HEK293 (cell line): Measurements from ENCODE around the gene C4orf17.

Experiments
- ATF2 ChIP-seq: fragments of 450-650 bp; formaldehyde crosslinking; IDR thresholded peaks from 2 replicates; pipeline ENCODE4 v1.5.1; 2016; ENCODE audit warnings: missing biosample characterization, missing genetic modification characterization, low read depth
- BCL11B ChIP-seq: fragments of 450-650 bp; formaldehyde crosslinking; IDR thresholded peaks from 2 replicates; pipeline ENCODE4 v1.5.1; 2016; ENCODE audit warnings: low read depth, missing biosample characterization, missing genetic modification characterization
- INSM2 ChIP-seq: fragments of 450-650 bp; formaldehyde crosslinking; IDR thresholded peaks from 2 replicates; pipeline ENCODE4 v1.5.1; 2016; ENCODE audit warnings: missing biosample characterization, missing genetic modification characterization
- KLF7 ChIP-seq: fragments of 450-650 bp; formaldehyde crosslinking; IDR thresholded peaks from 2 replicates; pipeline ENCODE4 v1.5.1; 2016; ENCODE audit warnings: missing biosample characterization, missing genetic modification characterization, borderline replicate concordance
- MEIS1 ChIP-seq: sonication (generic); formaldehyde crosslinking; IDR thresholded peaks from 2 replicates; pipeline ENCODE4 v1.8.1; 2022; ENCODE audit warnings: missing genetic modification reagents, mild to moderate bottlenecking, borderline replicate concordance
- PRDM1 ChIP-seq: fragments of 450-650 bp; formaldehyde crosslinking; IDR thresholded peaks from 2 replicates; pipeline ENCODE4; 2016; ENCODE audit warnings: missing biosample characterization, missing genetic modification characterization
- SALL2 ChIP-seq: fragments of 450-650 bp; formaldehyde crosslinking; IDR thresholded peaks from 2 replicates; pipeline ENCODE4 v1.5.0; 2017; ENCODE audit warnings: missing biosample characterization, mild to moderate bottlenecking, missing genetic modification characterization, borderline replicate concordance
- TRIM28 ChIP-seq: IDR thresholded peaks from 2 replicates; pipeline ENCODE4 v1.6.1; 2011; ENCODE audit warnings: low read length, control low read depth, borderline replicate concordance
- ZBTB1 ChIP-seq: fragments of 450-650 bp; formaldehyde crosslinking; IDR thresholded peaks from 2 replicates; pipeline ENCODE4 v1.5.1; 2016; ENCODE audit warnings: missing biosample characterization, missing genetic modification characterization
- ZBTB26 ChIP-seq: fragments of 450-650 bp; formaldehyde crosslinking; optimal IDR thresholded peaks from 2 replicates; pipeline ENCODE3; 2016; ENCODE audit warnings: missing biosample characterization, mild to moderate bottlenecking, missing genetic modification characterization
- ZFHX2 ChIP-seq: fragments of 450-650 bp; formaldehyde crosslinking; conservative IDR thresholded peaks from 2 replicates; pipeline ENCODE4 v1.5.1; 2016; ENCODE audit warnings: missing biosample characterization, missing genetic modification characterization
- ZFP69B ChIP-seq: fragments of 450-650 bp; formaldehyde crosslinking; IDR thresholded peaks from 2 replicates; pipeline ENCODE4 v1.5.1; 2016; ENCODE audit warnings: missing biosample characterization, missing genetic modification characterization
- ZIC2 ChIP-seq: fragments of 450-650 bp; formaldehyde crosslinking; IDR thresholded peaks from 2 replicates; pipeline ENCODE4 v1.5.1; 2016; ENCODE audit warnings: missing biosample characterization, missing genetic modification characterization
- ZNF202 ChIP-seq: fragments of 450-650 bp; formaldehyde crosslinking; IDR thresholded peaks from 2 replicates; pipeline ENCODE4 v1.5.1; 2016; ENCODE audit warnings: missing biosample characterization, missing genetic modification characterization, borderline replicate concordance
- ZNF214 ChIP-seq: fragments of 450-650 bp; formaldehyde crosslinking; IDR thresholded peaks from 2 replicates; pipeline ENCODE4 v1.5.1; 2017; ENCODE audit warnings: missing biosample characterization, mild to moderate bottlenecking, missing genetic modification characterization, borderline replicate concordance
- ZNF398 ChIP-seq: fragments of 450-650 bp; formaldehyde crosslinking; IDR thresholded peaks from 2 replicates; pipeline ENCODE4 v1.5.1; 2017; ENCODE audit warnings: missing biosample characterization, missing genetic modification characterization
- ZNF449 ChIP-seq: fragments of 450-650 bp; formaldehyde crosslinking; IDR thresholded peaks from 2 replicates; pipeline ENCODE4 v1.5.1; 2017; ENCODE audit warnings: missing biosample characterization, mild to moderate bottlenecking, missing genetic modification characterization, moderate library complexity
- ZNF501 ChIP-seq: fragments of 450-650 bp; formaldehyde crosslinking; IDR thresholded peaks from 2 replicates; pipeline ENCODE4 v1.5.1; 2016; ENCODE audit warnings: missing biosample characterization, missing genetic modification characterization
- ZNF518A ChIP-seq: fragments of 450-650 bp; formaldehyde crosslinking; conservative IDR thresholded peaks from 2 replicates; pipeline ENCODE4 v1.5.1; 2016; ENCODE audit warnings: low read depth, missing biosample characterization, missing genetic modification characterization
- ZNF561 ChIP-seq: fragments of 450-650 bp; IDR thresholded peaks from 2 replicates; pipeline ENCODE4 v1.5.1; 2018; ENCODE audit warnings: missing biosample characterization, missing genetic modification characterization, borderline replicate concordance
- ZNF707 ChIP-seq: fragments of 450-650 bp; formaldehyde crosslinking; IDR thresholded peaks from 2 replicates; pipeline ENCODE4 v1.5.1; 2016; ENCODE audit warnings: missing biosample characterization, missing genetic modification characterization
- ZNF777 ChIP-seq: fragments of 450-650 bp; formaldehyde crosslinking; IDR thresholded peaks from 2 replicates; pipeline ENCODE4 v1.5.1; 2017; ENCODE audit warnings: missing biosample characterization, missing genetic modification characterization, borderline replicate concordance
- ZNF830 ChIP-seq: fragments of 450-650 bp; IDR thresholded peaks from 2 replicates; pipeline ENCODE4 v1.5.0; 2018; ENCODE audit warnings: missing biosample characterization, missing genetic modification characterization, low read depth, mild to moderate bottlenecking, moderate library complexity
- ZNF843 ChIP-seq: fragments of 450-650 bp; formaldehyde crosslinking; IDR thresholded peaks from 2 replicates; pipeline ENCODE4 v1.5.1; 2016; ENCODE audit warnings: missing biosample characterization, missing genetic modification characterization
- ZSCAN30 ChIP-seq: fragments of 450-650 bp; IDR thresholded peaks from 2 replicates; pipeline ENCODE4 v1.5.1; 2018; ENCODE audit warnings: missing biosample characterization, mild to moderate bottlenecking, missing genetic modification characterization, moderate library complexity
- ZXDB ChIP-seq: fragments of 450-650 bp; formaldehyde crosslinking; IDR thresholded peaks from 2 replicates; pipeline ENCODE4 v1.5.1; 2016; ENCODE audit warnings: missing biosample characterization, missing genetic modification characterization

The C4orf17 gene

GRCh38 chr4:99563310-99564186 is 52.7 kb downstream of the C4orf17 start, which contains the start of gene TRMT10A (continued):
- peak; percentile 62; the same call in 1 of the 2 replicates for TF ChIP-seq TRIM28
- peak; percentile 60 for TF ChIP-seq ZFP69B (tag by site-specific recombination)
- peak; percentile 50; the same call in 1 of the 2 replicates for TF ChIP-seq ZNF561 (tag by site-specific recombination)
- TF ChIP-seq ZNF707 (tag by site-specific recombination), result no peak
- peak; percentile 19; the same call in 1 of the 2 replicates for TF ChIP-seq ZNF501 (tag by site-specific recombination)
- no peak for TF ChIP-seq ZSCAN30 (tag by site-specific recombination)
- peak; percentile 96 for TF ChIP-seq ATF2 (tag by site-specific recombination)
- TF ChIP-seq MEIS1 (CRISPR knock-in tag), result no peak
- TF ChIP-seq ZXDB, result peak; percentile 93; the same call in 1 of the 2 replicates
- TF ChIP-seq SALL2 (tag by site-specific recombination), result no peak
- no peak for TF ChIP-seq ZNF214
- TF ChIP-seq ZNF449, result peak; percentile 67
- no peak for TF ChIP-seq KLF7 (tag by site-specific recombination)
- peak; percentile 77 for TF ChIP-seq ZIC2 (tag by site-specific recombination)
- no peak for TF ChIP-seq BCL11B
- peak; percentile 15 for TF ChIP-seq ZBTB26
- TF ChIP-seq ZNF398 (tag by site-specific recombination), result no peak
- TF ChIP-seq ZNF843 (tag by site-specific recombination), result no peak
- peak; percentile 36; the same call in 1 of the 2 replicates for TF ChIP-seq PRDM1 (tag by site-specific recombination)
- no peak for TF ChIP-seq ZBTB1 (tag by site-specific recombination)
- no peak for TF ChIP-seq INSM2
- peak; percentile 53; the same call in 1 of the 2 replicates for TF ChIP-seq ZFHX2
- TF ChIP-seq ZNF777 (tag by site-specific recombination), result no peak
- TF ChIP-seq ZNF202 (tag by site-specific recombination), result no peak
- no peak for TF ChIP-seq ZNF830 (tag by site-specific recombination)
- peak; percentile 99 for TF ChIP-seq ZNF518A (tag by site-specific recombination)
